SK-N-MC (cell line): ENCODE results near the gene CROCC2.

Experiments used
- DNase-seq: peaks from one replicate; pipeline ENCODE4 v3.0.0-alpha.2; 2011; ENCODE audit warnings: low read depth, low spot score
- H3K27ac ChIP-seq: fragments of 200-600 bp; sonication (generic); 2 replicates; pipeline ENCODE4 v1.5.1; 2016; ENCODE audit warnings: mixed run types
- H3K36me3 ChIP-seq: fragments of 200-600 bp; sonication (generic); 2 replicates; pipeline ENCODE4 v1.6.1; 2017; ENCODE audit warnings: antibody characterized with exemption, low read length, mixed read lengths; ENCODE audit not compliant: insufficient read depth
- H3K4me3 ChIP-seq: fragments of 200-600 bp; sonication (generic); 2 replicates; pipeline ENCODE4 v1.5.1; 2016
- H3K9ac ChIP-seq: fragments of 200-600 bp; sonication (generic); 2 replicates; pipeline ENCODE4 v1.8.0; 2017; ENCODE audit warnings: mixed run types, mixed read lengths; ENCODE audit not compliant: insufficient read length
- H3K9me3 ChIP-seq: fragments of 200-600 bp; sonication (generic); 2 replicates; pipeline ENCODE4 v1.6.1; 2017; ENCODE audit warnings: low read depth, mild to moderate bottlenecking, antibody characterized with exemption, low read length, moderate library complexity, mixed read lengths
- EZH2 ChIP-seq: fragments of 200-600 bp; sonication (generic); IDR thresholded peaks from one replicate; pipeline ENCODE4 v1.6.1; 2017; ENCODE audit warnings: antibody characterized with exemption
- FOXP2 ChIP-seq: optimal IDR thresholded peaks from 2 replicates; pipeline ENCODE3; 2011; ENCODE audit warnings: mild to moderate bottlenecking, moderate library complexity; ENCODE audit not compliant: insufficient read depth; ENCODE audit errors: extremely low read length, control extremely low read depth
- POLR2AphosphoS5 ChIP-seq: IDR thresholded peaks from 2 replicates; pipeline ENCODE4 v1.6.1; 2012; ENCODE audit warnings: mild to moderate bottlenecking, low read depth, low read length, borderline replicate concordance

Gene CROCC2

GRCh38 chr2:241000831-241001321 is 94.7 kb downstream of the CROCC2 start:
- no peak for DNase-seq
- Histone ChIP-seq H3K9me3 (peaks cover 9% of the 10 kb centered on the region; the same call in 1 of the 2 replicates), H3K36me3 (no peaks in the 10 kb centered on the region), H3K4me3 (no peak overlapping the region), H3K27ac (no peak overlapping the region), H3K9ac (no peak overlapping the region)
- TF ChIP-seq POLR2AphosphoS5 = no peak
- no peak for TF ChIP-seq EZH2
- TF ChIP-seq FOXP2 = no peak

- DNase-seq = no peak
- H3K27ac ChIP-seq = no peak overlapping the region
- peaks cover 16% of the 10 kb centered on the region; the same call in 1 of the 2 replicates for H3K9me3 ChIP-seq
- H3K36me3 ChIP-seq = no peaks in the 10 kb centered on the region
- no peak for TF ChIP-seq EZH2
- TF ChIP-seq FOXP2 = no peak
- no peak for TF ChIP-seq POLR2AphosphoS5
- no peak overlapping the region for H3K9ac ChIP-seq
- no peak overlapping the region for H3K4me3 ChIP-seq
Measured at GRCh38 chr2:241001413-241002274, 95.5 kb downstream of the CROCC2 start.

GRCh38 chr2:241002275-241003046 is 96.3 kb downstream of the CROCC2 start:
- TF ChIP-seq FOXP2 = no peak
- TF ChIP-seq EZH2 = no peak
- TF ChIP-seq POLR2AphosphoS5 = no peak
- H3K4me3 ChIP-seq = no peak overlapping the region
- no peak for DNase-seq
- no peak overlapping the region for H3K27ac ChIP-seq
- no peaks in the 10 kb centered on the region for H3K36me3 ChIP-seq
- H3K9ac ChIP-seq = no peak overlapping the region
- peaks cover 16% of the 10 kb centered on the region; the same call in 1 of the 2 replicates for H3K9me3 ChIP-seq

GRCh38 chr2:241003047-241003360 is 96.9 kb downstream of the CROCC2 start:
- H3K9ac ChIP-seq = no peak overlapping the region
- no peaks in the 10 kb centered on the region for H3K36me3 ChIP-seq
- H3K27ac ChIP-seq = no peak overlapping the region
- TF ChIP-seq FOXP2 = no peak
- no peak for TF ChIP-seq POLR2AphosphoS5
- TF ChIP-seq EZH2 = no peak
- no peak overlapping the region for H3K4me3 ChIP-seq
- DNase-seq = no peak
- peaks cover 16% of the 10 kb centered on the region; the same call in 1 of the 2 replicates for H3K9me3 ChIP-seq

- peaks cover 16% of the 10 kb centered on the region; the same call in 1 of the 2 replicates for H3K9me3 ChIP-seq
- H3K27ac ChIP-seq = no peak overlapping the region
- TF ChIP-seq FOXP2 (no peak), EZH2 (no peak), POLR2AphosphoS5 (no peak)
- no peak overlapping the region for H3K9ac ChIP-seq
- no peak for DNase-seq
- no peaks in the 10 kb centered on the region for H3K36me3 ChIP-seq
- H3K4me3 ChIP-seq = no peak overlapping the region
Measured at GRCh38 chr2:241003369-241003768, 97.2 kb downstream of the CROCC2 start.

- peaks cover 16% of the 10 kb centered on the region; the same call in 1 of the 2 replicates for H3K9me3 ChIP-seq
- H3K4me3 ChIP-seq = no peak overlapping the region
- TF ChIP-seq POLR2AphosphoS5 (no peak), FOXP2 (no peak), EZH2 (no peak)
Measured at GRCh38 chr2:241003830-241004564, 97.9 kb downstream of the CROCC2 start.

GRCh38 chr2:241005569-241005968 is 99.4 kb downstream of the CROCC2 start:
- Histone ChIP-seq H3K27ac (no peak overlapping the region), H3K4me3 (no peak overlapping the region), H3K36me3 (no peaks in the 10 kb centered on the region), H3K9me3 (peaks cover 16% of the 10 kb centered on the region; the same call in 1 of the 2 replicates), H3K9ac (no peak overlapping the region)
- DNase-seq = no peak
- TF ChIP-seq POLR2AphosphoS5 (no peak), FOXP2 (no peak), EZH2 (no peak)

More at GRCh38 chr2:241003830-241004564, 97.9 kb downstream of the CROCC2 start:
- no peak overlapping the region for H3K9ac ChIP-seq
- no peak overlapping the region for H3K27ac ChIP-seq
- no peaks in the 10 kb centered on the region for H3K36me3 ChIP-seq
- no peak for DNase-seq

GRCh38 chr2:241006412-241006811 is 100.3 kb downstream of the CROCC2 start:
- no peak overlapping the region for H3K9ac ChIP-seq
- no peak overlapping the region for H3K4me3 ChIP-seq
- peaks cover 16% of the 10 kb centered on the region; the same call in 1 of the 2 replicates for H3K9me3 ChIP-seq
- no peak for DNase-seq
- TF ChIP-seq POLR2AphosphoS5 = no peak
- TF ChIP-seq FOXP2 = no peak
- TF ChIP-seq EZH2 = no peak
- H3K27ac ChIP-seq = peak overlapping the region; percentile 50; the same call in 1 of the 2 replicates
- H3K36me3 ChIP-seq = no peaks in the 10 kb centered on the region
